GM19025 (cell line): Measurements from ENCODE around the gene LAMA2.
"Not testable (repeated sequence)": the region's sequence is repeated elsewhere in the genome, so short reads cannot be mapped to it uniquely, and the experiment has no call there.

ENCODE experiments used
- ATAC-seq: cut with Tn5 transposase; IDR thresholded peaks from one replicate; pipeline ENCODE4 v1.9.1; 2021; ENCODE audit warnings: mild to moderate bottlenecking, low read depth, moderate library complexity; ENCODE audit not compliant: unreplicated experiment

The LAMA2 gene

GRCh38 chr6:129164032-129164431 is 281.1 kb downstream of the LAMA2 start:
- ATAC-seq: no peak

GRCh38 chr6:129172279-129172995 is 289.5 kb downstream of the LAMA2 start:
- not testable (repeated sequence) for ATAC-seq

GRCh38 chr6:129175066-129175465 is 292.1 kb downstream of the LAMA2 start:
- ATAC-seq: no peak

- ATAC-seq: no peak
Measured at GRCh38 chr6:129177801-129178200, 294.9 kb downstream of the LAMA2 start.

GRCh38 chr6:129179283-129179682 is 296.3 kb downstream of the LAMA2 start:
- no peak for ATAC-seq

GRCh38 chr6:129181001-129181400 is 298.1 kb downstream of the LAMA2 start:
- ATAC-seq: no peak

GRCh38 chr6:129183187-129183591 is 300.3 kb downstream of the LAMA2 start:
- no peak for ATAC-seq

- ATAC-seq: no peak
Measured at GRCh38 chr6:129183681-129184301, 300.9 kb downstream of the LAMA2 start.

- ATAC-seq: no peak
Measured at GRCh38 chr6:129184324-129184723, 301.4 kb downstream of the LAMA2 start.

GRCh38 chr6:129184808-129185366 is 301.9 kb downstream of the LAMA2 start:
- ATAC-seq: no peak

GRCh38 chr6:129186988-129187387 is 304.1 kb downstream of the LAMA2 start:
- no peak for ATAC-seq

GRCh38 chr6:129188306-129188705 is 305.4 kb downstream of the LAMA2 start:
- no peak for ATAC-seq

GRCh38 chr6:129188795-129189194 is 305.9 kb downstream of the LAMA2 start:
- ATAC-seq: no peak

- no peak for ATAC-seq
Measured at GRCh38 chr6:129189266-129189665, 306.3 kb downstream of the LAMA2 start.

GRCh38 chr6:129191235-129191634 is 308.3 kb downstream of the LAMA2 start:
- no peak for ATAC-seq

- no peak for ATAC-seq
Measured at GRCh38 chr6:129192458-129192989, 309.6 kb downstream of the LAMA2 start.

GRCh38 chr6:129194306-129194941 is 311.5 kb downstream of the LAMA2 start:
- no peak for ATAC-seq

- ATAC-seq: no peak
Measured at GRCh38 chr6:129195161-129195560, 312.2 kb downstream of the LAMA2 start.

- no peak for ATAC-seq
Measured at GRCh38 chr6:129195643-129196042, 312.7 kb downstream of the LAMA2 start.

GRCh38 chr6:129197154-129197553 is 314.2 kb downstream of the LAMA2 start:
- no peak for ATAC-seq

- no peak for ATAC-seq
Measured at GRCh38 chr6:129200151-129200550, 317.2 kb downstream of the LAMA2 start.
